HEK293 (cell line): Measurements from ENCODE around the gene WIPF3.

Experiments
- CTCF ChIA-PET: fragments of 350-600 bp; formaldehyde crosslinking; extraction: SDS; loops from one replicate; lab custom pipeline; 2021; ENCODE audit warnings: antibody characterized with exemption; lab: Yijun Ruan, JAX
- POLR2A ChIA-PET: fragments of 300-600 bp; formaldehyde crosslinking; extraction: SDS; loops from one replicate; lab custom pipeline; 2020; ENCODE audit warnings: antibody characterized with exemption, inconsistent platforms; lab: Yijun Ruan, JAX
- H3K27ac ChIP-seq: fragments of 200-500 bp; sonication (Bioruptor generic); 2 replicates; pipeline ENCODE4 v1.5.1; 2014; ENCODE audit warnings: low read depth, low read length, control low read depth, inconsistent platforms; ENCODE audit errors: extremely low read depth
- H3K36me3 ChIP-seq, 2 experiments: fragments of 200-500 bp in 1 of 2; sonication (Bioruptor generic) in 1 of 2; 1 replicate in 1 of 2; 2 replicates in 1 of 2; pipeline ENCODE4 v1.5.1; 2014 to 2017; ENCODE audit warnings: inconsistent platforms in 2 of 2, low read length in 2 of 2; ENCODE audit not compliant: control insufficient read depth in 2 of 2, insufficient read depth in 1 of 2
- H3K4me1 ChIP-seq: fragments of 200-500 bp; sonication (Bioruptor generic); 2 replicates; pipeline ENCODE4 v1.5.1; 2014; ENCODE audit warnings: mild to moderate bottlenecking, low read length, inconsistent platforms; ENCODE audit not compliant: control insufficient read depth, insufficient read depth
- H3K4me3 ChIP-seq: 2 replicates; pipeline ENCODE4 v1.5.1; 2011; ENCODE audit warnings: low read depth, mild to moderate bottlenecking, control low read depth, low read length, moderate library complexity
- H3K9me3 ChIP-seq: fragments of 200-500 bp; sonication (Bioruptor generic); 2 replicates; pipeline ENCODE4 v1.5.1; 2014; ENCODE audit warnings: low read depth, low read length, inconsistent platforms; ENCODE audit not compliant: control insufficient read depth, insufficient read depth
- BCL6B ChIP-seq: fragments of 450-650 bp; formaldehyde crosslinking; IDR thresholded peaks from 2 replicates; pipeline ENCODE4 v1.5.1; 2017; ENCODE audit warnings: missing biosample characterization, missing genetic modification characterization
- EGR2 ChIP-seq: fragments of 450-650 bp; formaldehyde crosslinking; IDR thresholded peaks from 2 replicates; pipeline ENCODE4 v1.5.1; 2016; ENCODE audit warnings: low read depth, missing biosample characterization, missing genetic modification characterization
- FEZF1 ChIP-seq: fragments of 450-650 bp; formaldehyde crosslinking; IDR thresholded peaks from 2 replicates; pipeline ENCODE4 v1.5.1; 2016; ENCODE audit warnings: missing biosample characterization, missing genetic modification characterization
- GFI1B ChIP-seq: fragments of 450-650 bp; formaldehyde crosslinking; IDR thresholded peaks from 2 replicates; pipeline ENCODE4 v1.5.1; 2016; ENCODE audit warnings: missing biosample characterization, missing genetic modification characterization
- GLIS1 ChIP-seq: fragments of 450-650 bp; formaldehyde crosslinking; IDR thresholded peaks from 2 replicates; pipeline ENCODE4 v1.5.1; 2016; ENCODE audit warnings: missing biosample characterization, missing genetic modification characterization
- GLIS2 ChIP-seq: fragments of 450-650 bp; formaldehyde crosslinking; IDR thresholded peaks from 2 replicates; pipeline ENCODE4 v1.5.1; 2016; ENCODE audit warnings: missing biosample characterization, missing genetic modification characterization
- HOXC10 ChIP-seq: sonication (generic); formaldehyde crosslinking; IDR thresholded peaks from 2 replicates; pipeline ENCODE4 v1.8.1; 2023; ENCODE audit warnings: mild to moderate bottlenecking, missing genetic modification reagents
- OVOL3 ChIP-seq: fragments of 450-650 bp; formaldehyde crosslinking; IDR thresholded peaks from 2 replicates; pipeline ENCODE4 v1.5.1; 2016; ENCODE audit warnings: missing biosample characterization, missing genetic modification characterization
- PRDM1 ChIP-seq: fragments of 450-650 bp; formaldehyde crosslinking; IDR thresholded peaks from 2 replicates; pipeline ENCODE4; 2016; ENCODE audit warnings: missing biosample characterization, missing genetic modification characterization
- SALL2 ChIP-seq: fragments of 450-650 bp; formaldehyde crosslinking; IDR thresholded peaks from 2 replicates; pipeline ENCODE4 v1.5.0; 2017; ENCODE audit warnings: missing biosample characterization, mild to moderate bottlenecking, missing genetic modification characterization, borderline replicate concordance
- SP2 ChIP-seq: fragments of 450-650 bp; formaldehyde crosslinking; IDR thresholded peaks from 2 replicates; pipeline ENCODE4 v1.5.1; 2016; ENCODE audit warnings: missing biosample characterization, missing genetic modification characterization
- WT1 ChIP-seq: fragments of 450-650 bp; formaldehyde crosslinking; IDR thresholded peaks from 2 replicates; pipeline ENCODE4 v1.5.1; 2016; ENCODE audit warnings: missing biosample characterization, missing genetic modification characterization
- ZBTB11 ChIP-seq: fragments of 450-650 bp; formaldehyde crosslinking; conservative IDR thresholded peaks from 2 replicates; pipeline ENCODE4 v1.5.1; 2016; ENCODE audit warnings: low read depth, missing biosample characterization, missing genetic modification characterization
- ZBTB20 ChIP-seq: fragments of 450-650 bp; formaldehyde crosslinking; IDR thresholded peaks from 2 replicates; pipeline ENCODE4 v1.5.1; 2016; ENCODE audit warnings: missing biosample characterization, missing genetic modification characterization
- ZBTB26 ChIP-seq: fragments of 450-650 bp; formaldehyde crosslinking; optimal IDR thresholded peaks from 2 replicates; pipeline ENCODE3; 2016; ENCODE audit warnings: missing biosample characterization, mild to moderate bottlenecking, missing genetic modification characterization
- ZFP41 ChIP-seq: fragments of 450-650 bp; formaldehyde crosslinking; IDR thresholded peaks from 2 replicates; pipeline ENCODE4 v1.5.1; 2016; ENCODE audit warnings: missing biosample characterization, missing genetic modification characterization, borderline replicate concordance
- ZNF133 ChIP-seq: fragments of 450-650 bp; formaldehyde crosslinking; IDR thresholded peaks from 2 replicates; pipeline ENCODE4 v1.5.1; 2016; ENCODE audit warnings: missing biosample characterization, missing genetic modification characterization
- ZNF174 ChIP-seq: fragments of 450-650 bp; formaldehyde crosslinking; IDR thresholded peaks from 2 replicates; pipeline ENCODE4 v1.5.0; 2017; ENCODE audit warnings: missing biosample characterization, mild to moderate bottlenecking, missing genetic modification characterization
- ZNF184 ChIP-seq: fragments of 450-650 bp; IDR thresholded peaks from 2 replicates; pipeline ENCODE4 v1.5.1; 2018; ENCODE audit warnings: missing biosample characterization, mild to moderate bottlenecking, missing genetic modification characterization
- ZNF214 ChIP-seq: fragments of 450-650 bp; formaldehyde crosslinking; IDR thresholded peaks from 2 replicates; pipeline ENCODE4 v1.5.1; 2017; ENCODE audit warnings: missing biosample characterization, mild to moderate bottlenecking, missing genetic modification characterization, borderline replicate concordance
- ZNF266 ChIP-seq: fragments of 450-650 bp; formaldehyde crosslinking; IDR thresholded peaks from 2 replicates; pipeline ENCODE4 v1.5.1; 2016; ENCODE audit warnings: missing biosample characterization, missing genetic modification characterization, low read depth
- ZNF324 ChIP-seq: fragments of 450-650 bp; formaldehyde crosslinking; IDR thresholded peaks from 2 replicates; pipeline ENCODE4 v1.5.1; 2016; ENCODE audit warnings: missing biosample characterization, missing genetic modification characterization
- ZNF449 ChIP-seq: fragments of 450-650 bp; formaldehyde crosslinking; IDR thresholded peaks from 2 replicates; pipeline ENCODE4 v1.5.1; 2017; ENCODE audit warnings: missing biosample characterization, mild to moderate bottlenecking, missing genetic modification characterization, moderate library complexity
- ZNF521 ChIP-seq: fragments of 450-650 bp; formaldehyde crosslinking; IDR thresholded peaks from 2 replicates; pipeline ENCODE4 v1.5.1; 2017; ENCODE audit warnings: missing biosample characterization, mild to moderate bottlenecking, missing genetic modification characterization
- ZNF529 ChIP-seq: fragments of 450-650 bp; formaldehyde crosslinking; IDR thresholded peaks from 2 replicates; pipeline ENCODE4 v1.5.1; 2017; ENCODE audit warnings: missing genetic modification characterization, missing biosample characterization; ENCODE audit not compliant: insufficient replicate concordance
- ZNF530 ChIP-seq: fragments of 450-650 bp; formaldehyde crosslinking; IDR thresholded peaks from 2 replicates; pipeline ENCODE4 v1.5.1; 2016; ENCODE audit warnings: low read depth, missing biosample characterization, missing genetic modification characterization
- ZNF558 ChIP-seq: fragments of 450-650 bp; formaldehyde crosslinking; IDR thresholded peaks from 2 replicates; pipeline ENCODE4 v1.5.1; 2016; ENCODE audit warnings: missing biosample characterization, missing genetic modification characterization
- ZNF560 ChIP-seq: fragments of 450-650 bp; formaldehyde crosslinking; IDR thresholded peaks from 2 replicates; pipeline ENCODE4 v1.5.1; 2017; ENCODE audit warnings: missing biosample characterization, missing genetic modification characterization, borderline replicate concordance
- ZNF596 ChIP-seq: fragments of 450-650 bp; IDR thresholded peaks from 2 replicates; pipeline ENCODE4 v1.5.0; 2018; ENCODE audit warnings: missing biosample characterization, mild to moderate bottlenecking, missing genetic modification characterization, moderate library complexity
- ZNF626 ChIP-seq: fragments of 450-650 bp; sonication (Bioruptor Pico); formaldehyde crosslinking; IDR thresholded peaks from 2 replicates; pipeline ENCODE4 v1.5.1; 2018; ENCODE audit warnings: missing biosample characterization, missing genetic modification characterization, inconsistent platforms
- ZNF707 ChIP-seq: fragments of 450-650 bp; formaldehyde crosslinking; IDR thresholded peaks from 2 replicates; pipeline ENCODE4 v1.5.1; 2016; ENCODE audit warnings: missing biosample characterization, missing genetic modification characterization
- ZNF76 ChIP-seq: fragments of 450-650 bp; formaldehyde crosslinking; IDR thresholded peaks from 2 replicates; pipeline ENCODE4; 2016; ENCODE audit warnings: low read depth, missing biosample characterization, missing genetic modification characterization, borderline replicate concordance
- ZNF830 ChIP-seq: fragments of 450-650 bp; IDR thresholded peaks from 2 replicates; pipeline ENCODE4 v1.5.0; 2018; ENCODE audit warnings: missing biosample characterization, missing genetic modification characterization, low read depth, mild to moderate bottlenecking, moderate library complexity
- ZNF843 ChIP-seq: fragments of 450-650 bp; formaldehyde crosslinking; IDR thresholded peaks from 2 replicates; pipeline ENCODE4 v1.5.1; 2016; ENCODE audit warnings: missing biosample characterization, missing genetic modification characterization

WIPF3 gene

GRCh38 chr7:29847496-29847895 is 41.2 kb downstream of the WIPF3 start:
- Histone ChIP-seq H3K36me3 (no peaks in the 10 kb centered on the region), H3K4me3 (no peak overlapping the region)
- no peak for TF ChIP-seq EGR2 (tag by site-specific recombination)
- no peak for TF ChIP-seq ZNF133 (tag by site-specific recombination)
- no peak for TF ChIP-seq ZNF521 (tag by site-specific recombination)
- TF ChIP-seq ZBTB26 (tag by site-specific recombination), result no peak
- TF ChIP-seq ZNF184 (tag by site-specific recombination), result no peak
- TF ChIP-seq ZFP41 (tag by site-specific recombination), result no peak
- no peak for TF ChIP-seq ZNF830 (tag by site-specific recombination)
- TF ChIP-seq PRDM1, result no peak
- no peak for TF ChIP-seq ZNF707 (tag by site-specific recombination)
- TF ChIP-seq, all 188 proteins: peak for 0
- CTCF ChIA-PET, result interaction anchor here (0.6 kb wide), 1 partner anchor 86 kb away, joined by 3 read pairs; no protein-coding TSS in a partner anchor
- Histone ChIP-seq H3K4me1 (peaks cover 5% of the 10 kb centered on the region), H3K27ac (no peak overlapping the region), H3K9me3 (no peaks in the 10 kb centered on the region)
- POLR2A ChIA-PET, result no interaction called here

GRCh38 chr7:29847916-29848315 is 41.6 kb downstream of the WIPF3 start:
- ChIA-PET CTCF (no interaction called here), POLR2A (no interaction called here)

GRCh38 chr7:29848941-29849340 is 42.6 kb downstream of the WIPF3 start:
- CTCF ChIA-PET, result interaction anchor here (0.5 to 1.1 kb wide), 4 partner anchors 11 to 1119 kb away, joined by 3 to 4 read pairs (median 4); no protein-coding TSS in a partner anchor
- POLR2A ChIA-PET, result no interaction called here
- Histone ChIP-seq H3K27ac (no peak overlapping the region), H3K9me3 (no peaks in the 10 kb centered on the region), H3K4me3 (no peak overlapping the region), H3K4me1 (peaks cover 16% of the 10 kb centered on the region), H3K36me3 (no peaks in the 10 kb centered on the region)
- peak; percentile 66 for TF ChIP-seq FEZF1
- peak; percentile 57; the same call in 1 of the 2 replicates for TF ChIP-seq GLIS1
- TF ChIP-seq SALL2 (tag by site-specific recombination), result no peak
- no peak for TF ChIP-seq ZBTB11
- TF ChIP-seq ZNF266 (tag by site-specific recombination), result no peak
- peak; percentile 87 for TF ChIP-seq WT1 (tag by site-specific recombination)
- peak; percentile 67; the same call in 1 of the 2 replicates for TF ChIP-seq ZNF843 (tag by site-specific recombination)
- TF ChIP-seq ZNF529, result no peak
- TF ChIP-seq BCL6B, result peak; percentile 51; the same call in 1 of the 2 replicates

More at GRCh38 chr7:29847916-29848315, 41.6 kb downstream of the WIPF3 start:
- Histone ChIP-seq H3K4me3 (no peak overlapping the region), H3K36me3 (no peaks in the 10 kb centered on the region), H3K27ac (no peak overlapping the region), H3K9me3 (no peaks in the 10 kb centered on the region), H3K4me1 (peaks cover 9% of the 10 kb centered on the region)
- TF ChIP-seq HOXC10 (CRISPR knock-in tag) (no peak), GFI1B (tag by site-specific recombination) (no peak), GLIS2 (tag by site-specific recombination) (no peak), ZNF324 (tag by site-specific recombination) (no peak), ZNF76 (tag by site-specific recombination) (no peak), SP2 (tag by site-specific recombination) (no peak), ZNF530 (tag by site-specific recombination) (no peak), ZNF558 (tag by site-specific recombination) (no peak), ZBTB20 (tag by site-specific recombination) (no peak), ZNF560 (tag by site-specific recombination) (no peak), ZNF449 (no peak), ZNF596 (tag by site-specific recombination) (no peak), OVOL3 (tag by site-specific recombination) (no peak), ZNF214 (no peak), ZNF626 (tag by site-specific recombination) (no peak), ZNF174 (tag by site-specific recombination) (no peak)
